Measurements from ENCODE around the gene EYS.

The EYS gene

GRCh38 chr6:65149841-65150240, 557.2 kb downstream of the EYS start:
- TF ChIP-seq, protein P1, sequence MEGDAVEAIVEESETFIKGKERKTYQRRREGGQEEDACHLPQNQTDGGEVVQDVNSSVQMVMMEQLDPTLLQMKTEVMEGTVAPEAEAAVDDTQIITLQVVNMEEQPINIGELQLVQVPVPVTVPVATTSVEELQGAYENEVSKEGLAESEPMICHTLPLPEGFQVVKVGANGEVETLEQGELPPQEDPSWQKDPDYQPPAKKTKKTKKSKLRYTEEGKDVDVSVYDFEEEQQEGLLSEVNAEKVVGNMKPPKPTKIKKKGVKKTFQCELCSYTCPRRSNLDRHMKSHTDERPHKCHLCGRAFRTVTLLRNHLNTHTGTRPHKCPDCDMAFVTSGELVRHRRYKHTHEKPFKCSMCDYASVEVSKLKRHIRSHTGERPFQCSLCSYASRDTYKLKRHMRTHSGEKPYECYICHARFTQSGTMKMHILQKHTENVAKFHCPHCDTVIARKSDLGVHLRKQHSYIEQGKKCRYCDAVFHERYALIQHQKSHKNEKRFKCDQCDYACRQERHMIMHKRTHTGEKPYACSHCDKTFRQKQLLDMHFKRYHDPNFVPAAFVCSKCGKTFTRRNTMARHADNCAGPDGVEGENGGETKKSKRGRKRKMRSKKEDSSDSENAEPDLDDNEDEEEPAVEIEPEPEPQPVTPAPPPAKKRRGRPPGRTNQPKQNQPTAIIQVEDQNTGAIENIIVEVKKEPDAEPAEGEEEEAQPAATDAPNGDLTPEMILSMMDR (IDR thresholded peaks at IDR 0.05): no peak

DNA sequence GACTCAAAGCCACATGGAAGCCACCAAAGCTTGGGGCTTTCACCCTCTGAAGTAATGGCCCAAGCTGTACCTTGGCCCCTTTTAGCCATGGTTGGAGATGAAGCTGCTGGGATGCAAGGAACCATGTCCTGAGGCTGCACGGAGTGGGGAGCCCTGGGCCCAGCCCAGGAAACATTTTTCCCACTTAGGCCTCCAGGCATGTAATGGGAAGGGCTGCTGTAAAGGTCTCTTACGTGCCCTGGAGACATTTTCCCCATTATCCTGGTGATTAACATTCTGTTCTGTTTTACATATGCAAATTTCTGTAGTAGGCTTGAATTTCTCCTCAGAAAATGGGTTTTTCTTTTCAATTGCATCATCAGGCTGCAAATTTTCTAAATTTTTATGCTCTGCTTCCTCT, 558.2 kb downstream of the EYS start:
- TF ChIP-seq, protein P1 (IDR thresholded peaks at IDR 0.05): no peak

DNA sequence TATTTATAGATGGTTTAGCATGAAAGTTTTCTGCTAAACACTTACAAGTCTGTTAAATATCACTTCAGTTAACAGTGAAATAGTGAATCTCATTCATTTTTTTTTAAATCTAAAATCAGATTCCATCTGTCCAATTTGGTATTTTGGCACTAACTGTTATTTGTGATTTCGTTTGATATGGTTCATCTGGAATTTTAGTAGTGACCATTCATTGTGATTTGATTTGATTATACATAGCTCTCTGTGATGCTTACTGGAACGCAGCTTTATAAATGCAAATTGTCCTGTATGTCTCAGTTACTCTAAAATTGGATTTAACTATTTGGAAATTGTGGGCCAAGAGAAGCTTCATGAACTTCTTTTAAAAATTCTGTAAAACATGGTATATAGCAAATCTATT, 571.5 kb downstream of the EYS start:
- TF ChIP-seq, protein P1 (IDR thresholded peaks at IDR 0.05): no peak

GRCh38 chr6:65126667-65127066, 580.4 kb downstream of the EYS start:
- TF ChIP-seq, protein P1 (IDR thresholded peaks at IDR 0.05): no peak

DNA sequence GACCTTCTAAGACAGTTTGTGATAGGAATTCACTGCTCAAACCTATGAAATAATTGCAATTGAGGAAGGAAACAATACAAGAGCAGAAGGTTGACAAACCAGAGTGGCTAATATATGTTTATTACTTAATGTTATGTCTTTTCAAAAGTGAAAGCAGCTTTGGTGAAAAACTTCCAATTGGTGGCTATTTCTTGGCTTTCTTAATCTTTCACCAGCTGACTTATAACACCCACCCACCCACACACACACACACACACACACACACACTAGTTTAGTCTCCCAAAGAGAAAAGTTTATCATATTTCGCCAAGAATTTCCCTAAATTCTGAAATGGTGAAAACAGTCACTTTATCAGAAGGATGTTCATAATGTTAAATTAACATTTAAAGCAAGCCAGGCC, 583.5 kb downstream of the EYS start:
- TF ChIP-seq, protein P1 (IDR thresholded peaks at IDR 0.05): no peak

- TF ChIP-seq, protein P1 (IDR thresholded peaks at IDR 0.05): no peak
Observed at GRCh38 chr6:65117817-65118409, 589.1 kb downstream of the EYS start.

DNA sequence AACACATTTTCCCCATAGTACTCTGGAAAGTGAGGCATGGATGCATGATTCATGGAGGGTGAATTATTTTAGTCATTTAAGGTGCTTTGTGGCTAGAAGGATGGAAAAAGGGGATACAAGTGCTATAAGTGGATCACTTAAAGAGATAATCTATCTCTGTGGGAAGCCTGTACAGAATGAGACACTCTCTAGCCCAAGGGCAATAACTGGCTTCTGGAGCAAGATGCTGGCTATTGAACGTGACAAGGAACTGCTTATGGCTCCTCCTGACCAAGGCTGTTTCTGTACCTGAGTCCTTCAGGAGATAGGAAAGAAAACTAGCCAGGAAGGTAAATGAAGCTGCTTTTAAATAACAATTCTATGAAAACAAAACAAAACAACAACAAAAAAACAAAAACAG, 590.7 kb downstream of the EYS start:
- TF ChIP-seq, protein P1 (IDR thresholded peaks at IDR 0.05): no peak

- TF ChIP-seq, protein P1 (IDR thresholded peaks at IDR 0.05): no peak
Observed at GRCh38 chr6:65113581-65113980, 593.4 kb downstream of the EYS start.

Data from LNCAP (cell line).